HepG2 (cell line): ENCODE results near the gene MDH1. TPM values are rescaled to one million over a fixed set of nuclear protein-coding genes. Genes with fewer than 3 reads are reported as not detected.

Experiments used
- ATAC-seq: fragments of 200-7000 bp; cut with Tn5 transposase; 3 replicates; pipeline ENCODE4 v1.9.1; 2020; ENCODE audit warnings: mild to moderate bottlenecking, moderate library complexity
- BruUV-seq: library from RNA; stranded (reverse); fragments of 400-500 nt; replicated peaks from 2 replicates; lab custom pipeline; 2021; lab: Mats Ljungman, UMichigan
- CTCF ChIA-PET: fragments of 300-600 bp; formaldehyde crosslinking; extraction: SDS; loops from one replicate; lab custom pipeline; 2021; ENCODE audit warnings: low total read pairs, inconsistent platforms, low intra/inter-chr PET ratio; lab: Yijun Ruan, JAX
- POLR2A ChIA-PET: fragments of 350-600 bp; sonication (Branson Sonifier 250); formaldehyde crosslinking; loops from one replicate; lab custom pipeline; 2020; ENCODE audit warnings: antibody characterized with exemption, inconsistent platforms; lab: Yijun Ruan, JAX
- DNase-seq: peaks from one replicate; pipeline ENCODE4 v3.0.0-alpha.2; 2015; ENCODE audit warnings: low spot score
- FAIRE-seq: peaks from 3 replicates; lab custom pipeline; 2011; peaks lifted over from hg19 to GRCh38; lab: Jason Lieb, UNC
- H2AFZ ChIP-seq: one replicate; pipeline ENCODE4 v1.6.1; 2011; ENCODE audit warnings: low read length, inconsistent platforms
- H3K27ac ChIP-seq: fragments of 300-600 bp; 3 replicates; pipeline ENCODE4 v1.8.0; 2011; ENCODE audit warnings: mixed run types, mild to moderate bottlenecking, mixed read lengths, low read length, inconsistent platforms; ENCODE audit not compliant: insufficient read depth; ENCODE audit errors: extremely low read length
- H3K27me3 ChIP-seq, 2 experiments: fragments of 200-600 bp in 1 of 2; 2 replicates in 1 of 2; 3 replicates in 1 of 2; pipeline versions ENCODE4 v1.6.0 to v1.8.0; 2011; ENCODE audit warnings: low read length in 2 of 2, mild to moderate bottlenecking in 2 of 2, moderate library complexity in 2 of 2, inconsistent platforms in 1 of 2; ENCODE audit not compliant: insufficient read depth in 2 of 2, control insufficient read depth in 1 of 2
- H3K36me3 ChIP-seq, 2 experiments: fragments of 200-600 bp in 1 of 2; replicated peaks in 1 of 2; 2 replicates in 1 of 2; 3 replicates in 1 of 2; pipeline versions ENCODE4 v1.5.1 to v1.8.0; 2011; ENCODE audit warnings: low read length in 2 of 2, inconsistent platforms in 1 of 2; ENCODE audit not compliant: insufficient read depth in 2 of 2, control insufficient read depth in 1 of 2
- H3K4me1 ChIP-seq: 2 replicates; pipeline ENCODE4 v1.5.1; 2012; ENCODE audit warnings: low read length, inconsistent platforms; ENCODE audit not compliant: insufficient read depth
- H3K4me2 ChIP-seq: 2 replicates; pipeline ENCODE4 v1.6.0; 2011; ENCODE audit warnings: low read depth, low read length, inconsistent platforms
- H3K4me3 ChIP-seq, 3 experiments: fragments of 200-600 bp in 1 of 3; sonication (generic), shearing (Covaris generic) in 1 of 3; replicated peaks in 1 of 3; 2 replicates each; pipeline ENCODE4 v1.5.1; 2011 to 2016; ENCODE audit warnings: low read length in 3 of 3, inconsistent platforms in 2 of 3, low read depth in 2 of 3, mild to moderate bottlenecking in 2 of 3, control low read depth in 1 of 3, mixed read lengths in 1 of 3; ENCODE audit not compliant: insufficient read depth in 1 of 3
- H3K79me2 ChIP-seq: one replicate; pipeline ENCODE4 v1.6.1; 2011; ENCODE audit warnings: low read length, inconsistent platforms; ENCODE audit not compliant: insufficient read depth
- H3K9ac ChIP-seq: 2 replicates; pipeline ENCODE4 v1.6.0; 2011; ENCODE audit warnings: mild to moderate bottlenecking, low read depth, low read length, inconsistent platforms; ENCODE audit not compliant: insufficient read depth
- H3K9me3 ChIP-seq: 2 replicates; pipeline ENCODE4 v1.5.1; 2012; ENCODE audit warnings: mild to moderate bottlenecking, low read length
- H4K20me1 ChIP-seq: 2 replicates; pipeline ENCODE4 v1.6.0; 2011; ENCODE audit warnings: inconsistent platforms, mild to moderate bottlenecking, low read length, moderate library complexity; ENCODE audit not compliant: insufficient read depth
- AHDC1 ChIP-seq: sonication (generic); formaldehyde crosslinking; IDR thresholded peaks from 2 replicates; pipeline ENCODE4 v1.5.1; 2020; ENCODE audit warnings: mild to moderate bottlenecking, missing genetic modification reagents, borderline replicate concordance
- SIN3B ChIP-seq: fragments of 150-350 bp; IDR thresholded peaks from 2 replicates; pipeline ENCODE4 v1.6.1; 2014; ENCODE audit warnings: low read length
- STAT6 ChIP-seq: sonication (generic); formaldehyde crosslinking; IDR thresholded peaks from 2 replicates; pipeline ENCODE4 v1.4.0; 2020; ENCODE audit warnings: missing genetic modification reagents, mild to moderate bottlenecking, borderline replicate concordance
- ZNF224 ChIP-seq: sonication (generic); formaldehyde crosslinking; IDR thresholded peaks from 2 replicates; pipeline ENCODE4 v1.5.0; 2020; ENCODE audit warnings: mild to moderate bottlenecking, missing genetic modification reagents
- ZNF230 ChIP-seq: sonication (generic); formaldehyde crosslinking; IDR thresholded peaks from 2 replicates; pipeline ENCODE4 v1.4.0; 2020; ENCODE audit warnings: mild to moderate bottlenecking, missing genetic modification reagents
- ZNF589 ChIP-seq: sonication (generic); formaldehyde crosslinking; conservative IDR thresholded peaks from 2 replicates; pipeline ENCODE4 v1.8.0; 2022; ENCODE audit warnings: mild to moderate bottlenecking, moderate library complexity, missing genetic modification reagents
- WGBS: methylation state at CpG from one replicate; pipeline ENCODE4 v1.1.6; 2017; ENCODE audit warnings: low lambda C conversion rate; 5-methylcytosine and 5-hydroxymethylcytosine counted together
- in situ Hi-C: cut with HindIII; loops from 2 replicates; pipeline ENCODE4 v1.10.0; 2017; ENCODE audit warnings: low pct_unique_long_range_greater_than_20kb; ENCODE audit not compliant: extremely low pct_ligation_motif_present
- intact Hi-C: fragments of 100-400 bp; cut with micrococcal nuclease; formaldehyde crosslinking; loops from one replicate; pipeline ENCODE4 v1.10.0; 2022; ENCODE audit not compliant: unreplicated experiment
- polyA plus RNA-seq, 8 experiments: library from polyadenylated mRNA; depleted of rRNA in 3 of 8; stranded (reverse) in 7 of 8; unstranded in 1 of 8; fragments of >200 nt; fragmentation: Illumina TruSeq in 4 of 8; extraction: Trizol in 4 of 8; gene quantifications; 2 replicates each; pipeline versions ENCODE4 v1.2.1 to v1.2.3, GENCODE V29; 2011 to 2016; ENCODE audit warnings: low read depth in 4 of 8, missing spikeins in 1 of 8, mixed read lengths in 1 of 8; ENCODE audit not compliant: insufficient read depth in 1 of 8
- total RNA-seq, 5 experiments: library from RNA; depleted of rRNA; stranded (reverse); fragments of >200 nt; fragmentation: Illumina TruSeq; extraction: Trizol; gene quantifications; 2 replicates each; pipeline ENCODE4 v1.2.3, GENCODE V29; 2016; ENCODE audit warnings: low read depth in 1 of 5

MDH1 gene
- total and polyA plus RNA-seq, 2 of the 13 experiments (the other 11 are each of a cell fraction or from before 2014, with no cell fraction given): 293 to 415 TPM

- in situ Hi-C loops: no loop called here
- POLR2A ChIA-PET: no interaction called here
- 81% methylated on average over 6 of the region's 6 CpGs for WGBS
- no peak for FAIRE-seq
- CTCF ChIA-PET: no interaction called here
- no peak for TF ChIP-seq ZNF230 (CRISPR knock-in tag)
- TF ChIP-seq SIN3B: no peak
- TF ChIP-seq AHDC1 (CRISPR knock-in tag): no peak
- no peak for TF ChIP-seq ZNF589 (CRISPR knock-in tag)
- no peak for TF ChIP-seq ZNF224 (CRISPR knock-in tag)
- TF ChIP-seq STAT6: no peak
- intact Hi-C loops: no loop called here
- no peaks in the 10 kb centered on the region for H3K9me3 ChIP-seq
- H4K20me1 ChIP-seq: no peaks in the 10 kb centered on the region
- no peaks in the 10 kb centered on the region for H3K4me1 ChIP-seq
- no peak overlapping the region for H3K27ac ChIP-seq
- H3K36me3 ChIP-seq: no peaks in the 10 kb centered on the region
- no peaks in the 10 kb centered on the region for H3K79me2 ChIP-seq
- BruUV-seq: no TSS peak
- ATAC-seq: no peak
- H3K9ac ChIP-seq: no peak overlapping the region
- DNase-seq: no peak
- H3K4me3 ChIP-seq: no peak overlapping the region
- no peak overlapping the region for H3K4me2 ChIP-seq
- H3K27me3 ChIP-seq: no peaks in the 10 kb centered on the region
- H2AFZ ChIP-seq: no peak overlapping the region
Measured at GRCh38 chr2:63539416-63540162, 49.2 kb upstream of the MDH1 start.
